Skeletal muscle satellite cell (primary cell): ENCODE measurements around the gene LRCH1.
A peak's percentile ranks its signal among the peaks of the same experiment; 100 is the strongest.

Experiments used
- H3K27me3 ChIP-seq: 2 replicates; pipeline ENCODE4 v1.7.0; 2013; ENCODE audit warnings: low read length; ENCODE audit not compliant: control insufficient read depth, insufficient read depth
- H3K36me3 ChIP-seq: 2 replicates; pipeline ENCODE4 v1.7.0; 2013; ENCODE audit warnings: mild to moderate bottlenecking, control low read depth, low read length; ENCODE audit not compliant: insufficient read depth
- H3K4me1 ChIP-seq: 2 replicates; pipeline ENCODE4 v1.7.0; 2013; ENCODE audit warnings: low read length; ENCODE audit not compliant: control insufficient read depth, insufficient read depth
- H3K4me2 ChIP-seq: 2 replicates; pipeline ENCODE4 v1.7.0; 2013; ENCODE audit warnings: mild to moderate bottlenecking, low read length
- H3K4me3 ChIP-seq: 2 replicates; pipeline ENCODE4 v1.7.0; 2013; ENCODE audit warnings: low read length
- H3K9ac ChIP-seq: 2 replicates; pipeline ENCODE4 v1.7.0; 2013; ENCODE audit warnings: mild to moderate bottlenecking, low read depth, low read length, moderate library complexity
- H3K9me3 ChIP-seq: replicated peaks from 2 replicates; pipeline ENCODE4 v1.7.0; 2013; ENCODE audit warnings: mild to moderate bottlenecking, control low read depth, low read length

LRCH1 gene

DNA sequence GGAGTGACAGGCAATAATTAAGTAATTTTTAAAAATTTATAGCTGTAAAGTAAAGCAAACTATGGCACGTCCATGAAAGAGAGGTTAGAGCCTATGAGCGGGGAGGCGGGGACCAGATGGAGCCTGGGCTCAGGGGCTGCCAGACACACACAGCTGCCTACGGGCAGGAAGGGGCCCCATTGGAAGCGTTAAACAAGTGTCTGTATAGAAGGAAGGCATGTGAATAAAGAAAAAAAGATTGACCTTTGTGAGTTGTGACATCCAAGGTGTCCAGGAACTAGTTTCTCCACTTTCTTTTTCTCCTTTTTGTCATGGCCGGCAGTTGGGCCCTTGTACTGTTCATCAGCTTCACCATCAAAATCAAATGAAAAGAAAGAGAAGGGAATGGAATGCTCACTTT, 56.8 kb downstream of the LRCH1 start:
- H3K4me3 ChIP-seq: no peak overlapping the region
- H3K4me2 ChIP-seq: no peak overlapping the region
- H3K4me1 ChIP-seq: peaks cover 16% of the 10 kb centered on the region
- H3K9me3 ChIP-seq: no peaks in the 10 kb centered on the region
- H3K27me3 ChIP-seq: no peaks in the 10 kb centered on the region
- H3K9ac ChIP-seq: no peak overlapping the region
- no peaks in the 10 kb centered on the region for H3K36me3 ChIP-seq

DNA sequence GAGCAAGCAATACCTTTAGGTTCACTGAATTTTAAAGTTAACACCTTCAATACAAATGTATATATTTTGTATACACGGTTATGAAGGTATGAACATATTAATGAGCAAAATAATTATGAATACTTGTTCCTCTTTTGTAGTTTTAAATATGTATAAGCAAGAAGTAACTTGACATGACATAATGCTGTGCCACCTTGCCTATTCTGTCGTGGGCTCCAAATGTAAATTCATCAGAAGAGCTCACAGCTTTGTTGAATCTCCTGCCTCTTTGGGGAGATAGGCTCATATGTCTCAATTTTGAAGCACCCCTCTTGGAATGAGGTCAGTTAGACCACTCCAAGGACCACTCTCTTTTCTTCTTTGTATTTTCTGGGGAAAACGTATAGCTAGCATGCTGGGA, 59.3 kb downstream of the LRCH1 start:
- H3K4me1 ChIP-seq: peaks cover 24% of the 10 kb centered on the region
- no peaks in the 10 kb centered on the region for H3K27me3 ChIP-seq
- no peaks in the 10 kb centered on the region for H3K9me3 ChIP-seq

DNA sequence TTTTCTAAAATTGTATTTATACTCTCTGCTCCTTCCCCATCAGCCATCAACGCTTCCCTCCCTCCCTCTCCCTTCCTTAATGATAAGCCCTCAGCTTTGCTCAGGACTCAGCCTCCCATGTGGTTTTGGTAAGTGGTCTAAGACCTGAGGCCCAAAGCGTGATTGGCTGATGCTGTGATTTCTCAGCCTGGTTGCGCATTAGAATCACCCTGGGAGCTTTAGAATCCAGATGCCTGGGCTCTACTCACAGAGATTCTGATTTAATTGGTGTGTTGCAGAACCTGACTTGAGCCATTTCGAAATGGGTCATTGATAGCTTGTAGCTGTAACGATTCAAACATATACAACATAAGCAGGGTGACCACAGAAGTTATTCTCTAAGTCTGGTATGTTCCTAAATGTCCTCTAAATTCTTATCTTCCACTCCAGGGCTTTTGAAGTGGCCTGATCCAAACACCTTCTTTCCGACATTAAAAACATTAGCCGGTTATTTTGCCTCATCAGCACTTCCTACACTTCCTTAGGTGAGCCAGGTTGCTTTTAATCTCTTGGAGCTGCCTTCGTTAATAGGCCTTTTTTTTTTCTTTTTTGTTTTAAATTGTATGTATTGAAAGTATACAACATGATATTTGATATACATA, 60.6 kb downstream of the LRCH1 start:
- Histone ChIP-seq H3K36me3 (no peaks in the 10 kb centered on the region), H3K27me3 (no peaks in the 10 kb centered on the region), H3K9ac (no peak overlapping the region), H3K4me2 (no peak overlapping the region), H3K4me3 (no peak overlapping the region), H3K9me3 (no peaks in the 10 kb centered on the region), H3K4me1 (peaks cover 31% of the 10 kb centered on the region)

More for the DNA sequence above, 59.3 kb downstream of the LRCH1 start:
- H3K4me2 ChIP-seq: no peak overlapping the region
- H3K36me3 ChIP-seq: no peaks in the 10 kb centered on the region
- no peak overlapping the region for H3K9ac ChIP-seq
- H3K4me3 ChIP-seq: no peak overlapping the region

DNA sequence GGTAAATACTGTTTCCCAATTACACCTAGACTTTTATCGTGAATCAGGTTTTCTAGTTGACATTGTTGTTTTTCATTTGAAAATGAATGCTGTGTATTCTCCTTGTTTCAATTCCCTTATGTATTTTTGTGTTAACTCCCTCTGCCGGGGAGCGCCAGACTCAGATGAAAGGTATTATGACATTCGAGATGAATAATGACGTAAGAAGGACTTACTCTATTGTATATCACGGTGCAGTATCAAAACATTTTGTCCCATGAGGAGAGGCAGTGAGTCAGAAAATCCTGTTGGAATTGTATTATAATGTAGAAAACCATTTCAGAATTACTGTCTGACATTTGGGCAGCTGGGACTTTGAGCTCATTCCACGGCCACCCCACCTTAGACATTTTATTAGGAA, 61.6 kb downstream of the LRCH1 start:
- no peak overlapping the region for H3K9ac ChIP-seq

DNA sequence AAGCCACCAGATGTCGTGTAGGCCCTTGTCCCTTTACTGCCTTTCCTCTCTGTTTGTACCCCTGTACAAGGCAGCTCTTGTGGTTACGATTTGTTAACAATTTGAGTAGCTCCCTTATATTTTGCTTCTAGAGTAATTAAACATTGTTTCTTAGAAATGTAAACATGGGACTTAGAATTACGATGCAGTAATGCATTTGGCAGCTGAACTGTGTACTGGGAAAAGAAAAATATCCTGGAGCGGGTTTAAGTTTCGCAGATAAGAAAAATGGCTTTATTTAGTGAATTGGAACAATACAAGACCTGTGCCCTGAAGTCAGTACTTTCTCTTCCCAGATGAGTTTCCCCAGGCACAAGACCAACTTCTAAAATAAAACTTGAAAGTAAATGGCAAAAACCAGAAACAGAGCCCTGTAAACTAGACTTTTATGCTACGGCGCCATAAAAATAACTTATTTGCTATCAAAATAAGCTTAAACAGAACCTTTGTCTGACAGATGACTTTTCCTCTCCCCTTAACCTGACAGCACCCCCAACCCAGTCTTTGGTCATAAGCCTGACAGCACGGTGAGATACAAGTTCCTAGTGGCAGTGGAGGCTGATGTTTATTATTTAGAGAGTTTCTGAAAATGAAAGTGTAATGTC, 63.0 kb downstream of the LRCH1 start:
- peaks cover 30% of the 10 kb centered on the region for H3K4me1 ChIP-seq
- no peak overlapping the region for H3K9ac ChIP-seq
- no peaks in the 10 kb centered on the region for H3K27me3 ChIP-seq
- peak overlapping the region; percentile 46 for H3K4me3 ChIP-seq
- H3K36me3 ChIP-seq: no peaks in the 10 kb centered on the region
- H3K4me2 ChIP-seq: peak overlapping the region; percentile 79
- H3K9me3 ChIP-seq: no peaks in the 10 kb centered on the region

More for the DNA sequence above, 61.6 kb downstream of the LRCH1 start:
- Histone ChIP-seq H3K4me3 (no peak overlapping the region), H3K4me1 (peaks cover 27% of the 10 kb centered on the region), H3K4me2 (peak overlapping the region; percentile 31), H3K27me3 (no peaks in the 10 kb centered on the region), H3K36me3 (no peaks in the 10 kb centered on the region), H3K9me3 (no peaks in the 10 kb centered on the region)

DNA sequence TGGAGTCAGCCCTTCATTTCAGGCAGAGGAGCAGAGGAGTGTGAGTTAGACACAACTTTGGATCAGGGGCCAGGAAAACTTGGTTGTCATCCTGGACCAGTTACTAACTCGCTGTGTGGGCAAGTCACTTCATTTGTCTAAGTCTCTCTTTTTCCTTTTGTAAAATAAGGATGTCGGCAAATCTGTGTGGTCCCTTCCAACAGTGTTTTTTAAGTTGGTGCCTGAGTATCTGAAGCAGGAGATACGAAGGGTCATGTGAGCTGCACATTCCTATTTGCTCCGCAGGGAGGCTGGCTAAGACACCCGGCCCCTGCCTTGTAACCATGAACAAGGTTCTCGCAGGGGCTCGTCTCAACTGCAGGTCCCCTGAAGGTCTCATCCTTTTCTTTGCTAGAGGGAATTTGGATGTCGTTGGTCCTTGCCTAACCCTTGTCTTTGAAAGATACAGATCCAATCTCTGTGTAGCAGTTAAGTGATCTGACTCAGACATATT, 64.3 kb downstream of the LRCH1 start:
- Histone ChIP-seq H3K27me3 (no peaks in the 10 kb centered on the region), H3K9ac (no peak overlapping the region), H3K4me2 (no peak overlapping the region), H3K36me3 (no peaks in the 10 kb centered on the region), H3K4me3 (no peak overlapping the region), H3K9me3 (no peaks in the 10 kb centered on the region), H3K4me1 (peaks cover 35% of the 10 kb centered on the region)

DNA sequence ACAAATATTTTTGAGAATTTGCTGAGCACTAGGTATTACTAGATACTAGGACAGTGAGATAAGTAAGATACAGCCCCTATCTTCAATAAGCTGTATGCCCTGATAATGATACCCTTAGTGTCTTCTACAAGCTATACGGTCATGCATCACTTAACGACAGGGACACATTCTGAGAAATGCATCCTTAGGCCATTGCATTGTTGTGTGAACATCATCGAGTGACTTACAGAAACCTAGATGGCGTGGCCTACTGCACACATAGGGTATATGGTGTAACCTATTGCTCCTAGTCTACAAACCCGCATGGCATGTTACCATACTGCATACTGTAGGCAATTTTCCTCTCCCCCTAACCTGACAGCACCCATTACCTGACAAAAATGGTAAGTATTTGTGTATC, 64.9 kb downstream of the LRCH1 start:
- no peaks in the 10 kb centered on the region for H3K9me3 ChIP-seq
- H3K4me2 ChIP-seq: no peak overlapping the region
- H3K4me3 ChIP-seq: no peak overlapping the region
- no peak overlapping the region for H3K9ac ChIP-seq
- H3K36me3 ChIP-seq: no peaks in the 10 kb centered on the region
- H3K27me3 ChIP-seq: no peaks in the 10 kb centered on the region
- H3K4me1 ChIP-seq: peaks cover 42% of the 10 kb centered on the region

DNA sequence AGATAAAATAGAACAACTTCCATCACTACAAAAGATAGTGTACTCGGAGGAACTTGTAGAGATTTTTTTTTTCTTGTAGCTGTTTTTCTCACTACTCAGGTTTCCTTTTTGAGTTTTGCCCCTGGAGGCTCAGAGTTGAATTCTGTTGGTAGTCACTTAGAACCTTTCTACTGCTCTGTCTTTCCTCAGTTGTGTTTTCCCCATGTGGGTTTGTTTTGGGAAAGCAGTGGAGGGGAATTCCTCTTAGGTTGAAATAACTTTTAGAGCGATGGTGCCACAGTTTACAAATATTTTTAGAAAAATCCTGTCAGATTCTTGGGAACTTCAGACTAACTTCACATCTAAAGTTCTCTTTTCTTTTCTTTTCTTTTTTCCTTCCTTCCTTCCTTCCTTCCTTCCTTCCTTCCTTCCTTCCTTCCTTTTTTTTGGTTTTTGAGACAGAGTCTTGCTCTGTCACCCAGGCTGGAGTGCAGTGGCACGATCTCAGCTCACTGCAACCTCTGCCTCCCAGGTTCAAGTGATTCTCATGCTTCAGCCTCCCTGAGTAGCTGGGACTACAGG, 65.8 kb downstream of the LRCH1 start:
- Histone ChIP-seq H3K4me2 (no peak overlapping the region), H3K4me1 (peaks cover 46% of the 10 kb centered on the region), H3K36me3 (no peaks in the 10 kb centered on the region), H3K27me3 (no peaks in the 10 kb centered on the region), H3K9me3 (no peaks in the 10 kb centered on the region), H3K9ac (no peak overlapping the region), H3K4me3 (no peak overlapping the region)

DNA sequence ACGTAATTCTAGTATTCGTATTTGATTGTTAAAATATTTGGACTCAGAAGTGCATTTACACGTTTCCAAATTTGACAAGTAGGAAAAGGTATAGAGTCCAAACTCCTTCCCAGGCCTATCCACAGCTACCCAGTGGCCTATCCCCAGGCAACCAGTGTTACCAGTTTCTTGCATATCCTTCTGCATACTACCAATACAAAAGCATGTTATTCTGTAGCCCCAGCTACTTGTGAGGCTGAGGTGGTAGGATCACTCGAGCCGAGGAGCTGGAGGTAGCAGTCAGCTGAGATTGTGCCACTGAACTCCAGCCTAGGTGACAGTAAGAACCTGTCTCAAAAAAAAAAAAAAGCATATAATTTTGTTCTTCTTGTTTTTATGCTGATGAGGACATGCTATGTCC, 67.1 kb downstream of the LRCH1 start:
- Histone ChIP-seq H3K27me3 (no peaks in the 10 kb centered on the region), H3K4me2 (no peak overlapping the region), H3K4me1 (peaks cover 39% of the 10 kb centered on the region), H3K36me3 (no peaks in the 10 kb centered on the region), H3K9me3 (no peaks in the 10 kb centered on the region), H3K9ac (no peak overlapping the region), H3K4me3 (no peak overlapping the region)

DNA sequence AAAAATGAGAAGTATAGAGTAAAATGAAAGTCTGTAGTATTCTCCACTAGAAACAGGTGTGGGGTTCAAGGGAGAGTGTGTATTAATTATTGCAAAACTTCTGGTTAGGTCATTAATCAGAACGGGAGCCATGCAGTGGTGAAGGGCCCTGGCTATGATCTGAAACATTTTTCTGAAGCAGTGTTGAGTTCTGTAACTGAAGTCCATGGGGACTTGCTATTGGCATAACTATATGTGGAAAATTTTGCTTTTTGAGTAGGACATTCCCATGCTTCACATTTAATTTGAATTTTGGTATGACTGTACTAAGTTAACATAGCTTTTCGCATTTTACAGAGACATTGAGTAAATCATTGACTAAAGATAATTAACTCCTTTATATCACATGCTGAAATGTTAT, 67.5 kb downstream of the LRCH1 start:
- Histone ChIP-seq H3K9me3 (no peaks in the 10 kb centered on the region), H3K9ac (no peak overlapping the region), H3K4me3 (no peak overlapping the region), H3K27me3 (no peaks in the 10 kb centered on the region), H3K4me1 (peaks cover 37% of the 10 kb centered on the region), H3K36me3 (no peaks in the 10 kb centered on the region), H3K4me2 (no peak overlapping the region)

DNA sequence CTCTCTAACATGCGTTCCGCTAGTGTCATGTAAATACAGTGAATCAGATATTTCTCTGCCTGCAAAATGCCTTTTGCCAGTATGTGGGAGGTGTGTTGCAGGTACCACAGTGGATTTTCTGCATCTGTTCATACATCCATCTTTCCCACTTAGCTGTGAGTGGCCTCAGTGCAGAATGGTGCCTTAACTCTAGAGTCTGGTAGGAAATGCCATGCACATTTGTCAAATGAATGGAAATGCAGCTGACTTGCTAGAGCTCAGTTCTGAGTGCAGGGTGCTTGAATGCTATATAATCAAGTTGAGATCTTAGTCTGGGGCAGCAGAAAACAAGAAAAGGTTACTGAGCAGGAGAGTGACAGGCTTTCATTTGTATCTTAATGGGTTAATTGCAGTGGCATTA, 68.2 kb downstream of the LRCH1 start:
- H3K27me3 ChIP-seq: no peaks in the 10 kb centered on the region
- H3K4me1 ChIP-seq: peaks cover 30% of the 10 kb centered on the region
- H3K4me3 ChIP-seq: no peak overlapping the region
- H3K9ac ChIP-seq: no peak overlapping the region
- H3K4me2 ChIP-seq: no peak overlapping the region
- H3K9me3 ChIP-seq: no peaks in the 10 kb centered on the region
- no peaks in the 10 kb centered on the region for H3K36me3 ChIP-seq
